Hepatocyte (in vitro differentiated cells): ENCODE results near the gene WSCD1. TPM values are rescaled to one million over a fixed set of nuclear protein-coding genes. Genes with fewer than 3 reads are reported as not detected.

Experiments
- DNase-seq: peaks from one replicate; pipeline ENCODE4 v3.0.0-alpha.2; 2016; ENCODE audit warnings: low spot score
- H2AFZ ChIP-seq: fragments of 200-600 bp; sonication (generic); 2 replicates; pipeline ENCODE4 v1.6.0; 2016; ENCODE audit warnings: antibody characterized with exemption, mild to moderate bottlenecking
- H3K27ac ChIP-seq: fragments of 200-600 bp; sonication (generic); 2 replicates; pipeline ENCODE4 v1.5.1; 2016; ENCODE audit warnings: mild to moderate bottlenecking
- H3K27me3 ChIP-seq: fragments of 200-600 bp; sonication (generic); 2 replicates; pipeline ENCODE4 v1.6.1; 2016
- H3K36me3 ChIP-seq: fragments of 200-600 bp; sonication (generic); replicated peaks from 2 replicates; pipeline ENCODE4 v1.5.1; 2016; ENCODE audit warnings: low read depth; ENCODE audit not compliant: insufficient read depth
- H3K4me1 ChIP-seq: fragments of 200-600 bp; sonication (generic); 2 replicates; pipeline ENCODE4 v1.5.1; 2016; ENCODE audit warnings: mild to moderate bottlenecking, moderate library complexity; ENCODE audit not compliant: insufficient read depth
- H3K4me2 ChIP-seq: fragments of 200-600 bp; sonication (generic); 2 replicates; pipeline ENCODE4 v1.6.0; 2016
- H3K4me3 ChIP-seq: fragments of 200-600 bp; sonication (generic); 2 replicates; pipeline ENCODE4 v1.5.1; 2016; ENCODE audit warnings: mild to moderate bottlenecking
- H3K79me2 ChIP-seq: fragments of 200-600 bp; sonication (generic); 2 replicates; pipeline ENCODE4 v1.6.0; 2017; ENCODE audit warnings: mild to moderate bottlenecking
- H3K9me2 ChIP-seq: fragments of 200-600 bp; sonication (generic); replicated peaks from 2 replicates; pipeline ENCODE4 v1.6.0; 2017; ENCODE audit warnings: mild to moderate bottlenecking; ENCODE audit not compliant: insufficient read depth
- H3K9me3 ChIP-seq: fragments of 200-600 bp; sonication (generic); 2 replicates; pipeline ENCODE4 v1.5.1; 2016; ENCODE audit warnings: low read depth, mild to moderate bottlenecking
- H4K20me1 ChIP-seq: fragments of 200-600 bp; sonication (generic); 2 replicates; pipeline ENCODE4 v1.6.0; 2016; ENCODE audit warnings: mild to moderate bottlenecking; ENCODE audit not compliant: insufficient read depth, poor library complexity, severe bottlenecking
- EZH2 ChIP-seq: fragments of 200-600 bp; sonication (generic); IDR thresholded peaks from 2 replicates; pipeline ENCODE4 v1.6.1; 2016; ENCODE audit warnings: antibody characterized with exemption, mild to moderate bottlenecking, borderline replicate concordance
- EZH2phosphoT487 ChIP-seq: fragments of 200-600 bp; sonication (generic); IDR thresholded peaks from one replicate; pipeline ENCODE4 v1.6.1; 2018; ENCODE audit warnings: antibody characterized with exemption, mild to moderate bottlenecking, low read depth, moderate library complexity; ENCODE audit not compliant: unreplicated experiment, severe bottlenecking
- WGBS: methylation state at CpG from one replicate; pipeline ENCODE4 v1.1.6; 2016; ENCODE audit warnings: low lambda C conversion rate; ENCODE audit errors: missing lambda C conversion rate; 5-methylcytosine and 5-hydroxymethylcytosine counted together
- polyA plus RNA-seq: library from polyadenylated mRNA; unstranded; fragments of >200 nt; fragmentation: Nextera tagmentation; extraction: Ambion mirVana; gene quantifications from 2 replicates; pipeline ENCODE4 v1.2.1, GENCODE V29; 2016
- total RNA-seq: library from RNA; depleted of rRNA; stranded (reverse); fragments of >200 nt; gene quantifications from 2 replicates; pipeline ENCODE4 v1.2.3, GENCODE V29; 2014
- TF ChIP-seq, protein P1 (sequence below): fragments of 200-600 bp; sonication (generic); IDR thresholded peaks from 2 replicates; pipeline ENCODE4 v1.5.1; 2016; ENCODE audit warnings: antibody characterized with exemption, mild to moderate bottlenecking; ENCODE audit not compliant: poor library complexity

Gene WSCD1
- total and polyA plus RNA-seq, 2 experiments from 2014 or later, result 1.5 to 4.4 TPM

DNA sequence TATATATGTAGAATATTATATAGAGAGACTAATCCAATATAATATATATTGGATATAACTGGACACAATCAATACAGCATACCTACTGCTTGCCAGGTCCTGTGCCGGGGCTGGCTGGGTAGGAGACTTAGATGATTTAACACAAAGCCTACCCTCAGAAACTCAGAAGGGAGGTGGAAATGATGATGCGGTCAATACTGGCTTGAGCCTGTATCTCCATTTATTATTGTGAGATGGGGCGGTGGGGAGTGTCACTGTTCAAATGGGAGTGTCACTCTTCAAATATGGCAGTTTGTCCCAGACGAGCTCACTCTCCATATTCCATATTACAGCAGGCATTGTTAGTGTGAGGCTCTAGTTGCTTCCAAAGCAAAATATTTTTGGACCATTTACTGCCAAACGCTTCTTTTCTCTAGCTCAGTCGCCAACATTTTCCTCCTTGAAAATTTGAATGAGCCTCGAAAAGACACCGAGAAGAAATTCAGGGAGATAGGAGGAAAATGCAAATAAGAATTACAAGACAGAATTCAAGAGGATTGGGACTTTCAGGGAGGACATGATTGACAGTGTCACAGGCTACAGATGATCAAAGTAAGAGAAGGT, 70.7 kb downstream of the WSCD1 start:
- no peak overlapping the region for H3K4me2 ChIP-seq
- no peak for DNase-seq
- H3K27me3 ChIP-seq, result peaks cover 5% of the 10 kb centered on the region
- no peaks in the 10 kb centered on the region for H3K4me1 ChIP-seq
- H3K9me2 ChIP-seq, result no peaks in the 10 kb centered on the region
- no peaks in the 10 kb centered on the region for H3K79me2 ChIP-seq
- H3K36me3 ChIP-seq, result no peaks in the 10 kb centered on the region
- no peak overlapping the region for H3K27ac ChIP-seq
- no peaks in the 10 kb centered on the region for H4K20me1 ChIP-seq
- no peak overlapping the region for H2AFZ ChIP-seq
- WGBS, result 87% methylated on average over 8 of the region's 8 CpGs
- no peaks in the 10 kb centered on the region for H3K9me3 ChIP-seq
- no peak overlapping the region for H3K4me3 ChIP-seq
- TF ChIP-seq EZH2phosphoT487 (no peak), EZH2 (no peak)

DNA sequence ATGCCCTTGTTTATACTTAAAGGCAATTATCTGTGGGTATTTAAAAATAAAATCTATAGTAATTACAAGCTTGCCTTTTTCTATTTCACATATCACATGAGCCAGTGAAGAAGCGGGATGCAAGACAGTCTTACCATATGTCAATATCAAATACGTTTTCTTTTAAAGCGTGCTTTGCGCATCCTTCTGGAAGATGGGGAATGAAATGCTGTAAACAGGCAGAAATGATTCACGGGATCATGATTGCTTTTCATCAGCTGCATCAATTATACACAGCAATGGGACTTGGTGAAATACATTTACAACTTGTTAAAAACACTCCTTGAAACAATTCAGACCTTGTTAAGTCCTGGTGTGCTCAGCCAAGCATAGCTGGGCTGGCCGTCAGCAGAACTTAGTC, 72.5 kb downstream of the WSCD1 start:
- no peaks in the 10 kb centered on the region for H3K9me2 ChIP-seq
- H3K27ac ChIP-seq, result no peak overlapping the region
- peaks cover 5% of the 10 kb centered on the region for H3K27me3 ChIP-seq
- no peaks in the 10 kb centered on the region for H3K79me2 ChIP-seq
- 88% methylated on average over 6 of the region's 6 CpGs for WGBS
- TF ChIP-seq EZH2phosphoT487, result no peak
- TF ChIP-seq, protein P1, sequence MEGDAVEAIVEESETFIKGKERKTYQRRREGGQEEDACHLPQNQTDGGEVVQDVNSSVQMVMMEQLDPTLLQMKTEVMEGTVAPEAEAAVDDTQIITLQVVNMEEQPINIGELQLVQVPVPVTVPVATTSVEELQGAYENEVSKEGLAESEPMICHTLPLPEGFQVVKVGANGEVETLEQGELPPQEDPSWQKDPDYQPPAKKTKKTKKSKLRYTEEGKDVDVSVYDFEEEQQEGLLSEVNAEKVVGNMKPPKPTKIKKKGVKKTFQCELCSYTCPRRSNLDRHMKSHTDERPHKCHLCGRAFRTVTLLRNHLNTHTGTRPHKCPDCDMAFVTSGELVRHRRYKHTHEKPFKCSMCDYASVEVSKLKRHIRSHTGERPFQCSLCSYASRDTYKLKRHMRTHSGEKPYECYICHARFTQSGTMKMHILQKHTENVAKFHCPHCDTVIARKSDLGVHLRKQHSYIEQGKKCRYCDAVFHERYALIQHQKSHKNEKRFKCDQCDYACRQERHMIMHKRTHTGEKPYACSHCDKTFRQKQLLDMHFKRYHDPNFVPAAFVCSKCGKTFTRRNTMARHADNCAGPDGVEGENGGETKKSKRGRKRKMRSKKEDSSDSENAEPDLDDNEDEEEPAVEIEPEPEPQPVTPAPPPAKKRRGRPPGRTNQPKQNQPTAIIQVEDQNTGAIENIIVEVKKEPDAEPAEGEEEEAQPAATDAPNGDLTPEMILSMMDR, result no peak
- no peak for TF ChIP-seq EZH2
- no peaks in the 10 kb centered on the region for H3K4me1 ChIP-seq
- H3K4me3 ChIP-seq, result no peak overlapping the region
- H2AFZ ChIP-seq, result no peak overlapping the region
- H3K4me2 ChIP-seq, result no peak overlapping the region
- H3K36me3 ChIP-seq, result no peaks in the 10 kb centered on the region
- no peaks in the 10 kb centered on the region for H4K20me1 ChIP-seq
- H3K9me3 ChIP-seq, result no peaks in the 10 kb centered on the region
- DNase-seq, result no peak

DNA sequence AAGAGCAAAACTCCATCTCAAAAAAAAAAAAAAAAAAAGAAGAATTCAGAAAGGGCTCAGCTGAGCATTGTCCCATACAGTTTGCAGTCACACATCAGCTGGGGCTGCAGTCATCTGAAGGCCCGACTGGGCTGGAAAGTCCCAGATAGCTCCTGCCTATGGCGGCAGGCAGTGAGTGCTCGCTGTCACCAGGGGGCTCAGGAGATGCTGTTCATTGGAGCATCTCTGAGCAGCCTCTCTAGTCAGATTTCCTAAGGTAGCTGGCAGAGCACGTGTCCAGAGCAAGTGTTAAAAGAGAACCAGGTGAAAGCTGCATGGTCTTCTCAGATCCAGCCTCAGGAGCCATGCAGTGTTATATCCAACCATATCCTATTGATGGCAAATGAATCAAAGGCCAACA, 75.8 kb downstream of the WSCD1 start:
- Histone ChIP-seq H3K36me3 (no peaks in the 10 kb centered on the region), H3K27me3 (peaks cover 5% of the 10 kb centered on the region), H3K4me2 (no peak overlapping the region), H3K79me2 (no peaks in the 10 kb centered on the region), H2AFZ (no peak overlapping the region), H3K4me3 (no peak overlapping the region), H3K4me1 (no peaks in the 10 kb centered on the region), H4K20me1 (no peaks in the 10 kb centered on the region), H3K9me3 (no peaks in the 10 kb centered on the region), H3K27ac (no peak overlapping the region), H3K9me2 (no peaks in the 10 kb centered on the region)
- no peak for TF ChIP-seq EZH2
- TF ChIP-seq, protein P1, result no peak
- no peak for TF ChIP-seq EZH2phosphoT487
- no peak for DNase-seq
- 82% methylated on average over 4 of the region's 4 CpGs for WGBS

DNA sequence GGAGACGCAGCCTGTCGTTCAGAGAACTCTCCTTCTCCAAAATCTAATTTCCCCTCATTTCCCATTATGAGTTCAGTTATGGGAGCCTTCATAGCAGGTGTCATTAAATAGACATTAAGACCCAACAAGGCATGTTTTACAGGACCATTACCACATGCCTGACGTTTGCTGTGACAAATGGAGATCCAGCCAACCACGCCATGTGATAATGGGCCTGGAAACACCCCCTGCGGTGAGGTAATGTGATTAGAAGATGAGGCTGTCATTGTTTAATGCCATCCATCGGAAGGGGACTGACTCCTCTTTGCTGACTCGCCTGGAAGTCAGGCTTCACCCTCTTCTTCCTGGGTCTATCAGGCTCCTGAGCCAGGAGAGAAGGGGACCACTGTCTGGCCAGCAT, 76.9 kb downstream of the WSCD1 start:
- TF ChIP-seq, protein P1, result no peak
- no peak for TF ChIP-seq EZH2phosphoT487
- no peak for TF ChIP-seq EZH2
- Histone ChIP-seq H3K27me3 (peaks cover 5% of the 10 kb centered on the region), H3K79me2 (no peaks in the 10 kb centered on the region), H3K9me2 (no peaks in the 10 kb centered on the region), H3K36me3 (no peaks in the 10 kb centered on the region), H2AFZ (no peak overlapping the region), H3K4me2 (no peak overlapping the region), H4K20me1 (no peaks in the 10 kb centered on the region), H3K4me3 (no peak overlapping the region), H3K4me1 (no peaks in the 10 kb centered on the region), H3K9me3 (no peaks in the 10 kb centered on the region), H3K27ac (no peak overlapping the region)
- WGBS, result 62% methylated on average over 7 of the region's 7 CpGs
- DNase-seq, result no peak
